Colon (tissue), 2 donors: ENCODE data around the gene OGT.

ENCODE experiments used
- FAIRE-seq: peaks from 2 replicates; lab custom pipeline; 2012; peaks lifted over from hg19 to GRCh38; lab: Jason Lieb, UNC
- donor health status: control.
- donor health status: control.

Gene OGT

DNA sequence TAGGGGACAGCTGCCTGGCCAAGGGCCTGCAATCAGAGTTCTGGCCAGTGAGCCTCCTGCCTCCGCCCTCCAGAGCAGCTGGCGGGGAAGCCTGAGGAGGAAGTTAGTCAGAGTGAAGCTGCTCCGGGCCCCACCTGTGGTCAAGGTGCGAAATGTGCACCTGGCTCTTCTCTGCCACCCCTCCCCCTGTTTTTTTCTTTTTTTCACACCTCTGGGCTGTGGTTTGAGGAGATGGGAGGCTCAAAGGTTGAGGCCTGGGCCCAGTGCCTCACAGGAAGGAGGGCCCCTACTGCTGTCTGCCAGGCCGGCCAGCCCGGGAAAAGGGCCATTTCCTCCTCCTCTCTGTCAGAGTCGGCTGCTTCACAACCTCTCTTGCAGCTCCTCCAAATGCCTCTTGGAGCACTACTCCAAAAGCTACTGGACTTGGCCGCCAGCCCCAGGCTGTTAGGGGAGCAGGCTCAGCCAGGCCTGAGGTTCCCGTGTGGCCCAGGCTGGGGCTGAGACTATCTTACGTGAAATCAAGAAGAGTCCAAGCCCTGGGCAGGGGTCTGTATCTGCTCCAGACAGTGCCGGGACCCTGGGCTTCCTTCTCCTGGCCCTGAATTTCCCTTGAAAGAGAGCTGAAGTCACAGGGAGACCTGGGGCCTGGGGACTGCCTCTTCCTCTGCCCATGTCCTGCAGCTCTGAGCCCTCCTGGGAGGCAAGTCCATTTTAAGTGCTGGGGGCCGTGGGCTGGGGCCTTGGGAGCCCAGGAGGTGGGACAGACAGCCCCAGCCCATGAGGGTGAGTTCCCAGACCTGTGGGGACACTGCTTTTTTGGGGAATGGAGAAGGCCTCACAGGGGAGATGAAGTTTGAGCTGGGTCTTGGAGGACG lies 89.9 kb downstream of the OGT start:
- FAIRE-seq: peak; percentile 24

DNA sequence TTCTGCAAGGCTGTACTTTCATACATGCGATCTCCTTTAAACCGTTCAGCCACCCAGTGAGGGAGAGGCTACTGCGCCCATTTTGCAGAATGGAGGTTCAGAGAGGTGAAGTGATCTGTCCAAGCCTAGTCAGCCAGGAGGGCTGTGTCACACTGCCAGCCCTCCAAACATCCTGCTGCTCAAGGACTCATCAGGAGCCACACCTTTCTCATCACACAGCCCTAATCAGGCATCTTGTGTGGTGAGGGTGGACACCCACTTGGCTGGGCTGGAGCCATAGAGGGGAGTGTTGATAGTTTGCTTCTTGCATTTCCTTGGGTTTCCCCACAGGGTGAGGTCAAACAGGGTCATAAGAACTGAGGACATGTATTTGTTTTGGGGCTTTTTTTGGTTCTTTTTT lies 90.8 kb downstream of the OGT start:
- FAIRE-seq: no peak

DNA sequence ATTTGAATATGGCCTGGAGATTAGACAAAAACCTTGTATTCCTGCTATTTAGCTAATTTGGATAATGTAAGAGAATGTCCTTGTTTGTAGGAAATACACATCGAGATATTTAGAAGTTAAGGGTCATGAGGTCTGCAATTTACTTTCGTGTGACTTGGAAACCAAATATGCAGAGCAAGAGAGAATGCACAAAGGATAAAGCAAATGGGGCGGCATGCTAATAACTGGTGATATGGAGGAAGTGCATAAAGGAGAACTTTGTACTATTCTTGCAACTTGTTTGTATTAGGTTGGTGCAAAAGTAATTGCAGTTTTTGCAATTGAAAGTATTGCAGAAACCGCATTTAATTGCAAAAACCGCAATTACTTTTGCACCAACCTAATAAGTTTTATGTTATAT lies 92.6 kb downstream of the OGT start:
- FAIRE-seq: no peak
